K562 (cell line): ENCODE measurements around the gene ATP5MG. TPM values are rescaled to one million over a fixed set of nuclear protein-coding genes. Genes with fewer than 3 reads are reported as not detected.

Experiments used
- ATAC-seq: fragments of 200-7000 bp; cut with Tn5 transposase; 3 replicates; pipeline ENCODE4 v1.9.1; 2020; ENCODE audit warnings: moderate library complexity
- BruUV-seq: library from RNA; stranded (reverse); fragments of 400-500 nt; replicated peaks from 2 replicates; lab custom pipeline; 2021; lab: Mats Ljungman, UMichigan
- CTCF ChIA-PET: fragments of 300-600 bp; formaldehyde crosslinking; extraction: SDS; loops from one replicate; lab custom pipeline; 2021; ENCODE audit warnings: low intra/inter-chr PET ratio; lab: Yijun Ruan, JAX
- POLR2A ChIA-PET: fragments of 300-600, 350-650 bp; sonication (Branson Sonifier 250); formaldehyde crosslinking; extraction: SDS; loops from one replicate; lab custom pipeline; 2021; ENCODE audit warnings: antibody characterized with exemption, inconsistent platforms; lab: Yijun Ruan, JAX
- DNase-seq, 4 experiments: peaks; one replicate each; pipeline versions ENCODE4 v3.0.0 to v3.0.0-alpha.2; 2011 to 2018; ENCODE audit warnings: low spot score in 3 of 4, mixed read lengths in 3 of 4; ENCODE audit errors: extremely low read depth in 1 of 4
- FAIRE-seq: peaks from 2 replicates; lab custom pipeline; 2011; peaks lifted over from hg19 to GRCh38; lab: Jason Lieb, UNC
- H2AFZ ChIP-seq: 2 replicates; pipeline ENCODE4 v1.6.0; 2011; ENCODE audit warnings: low read depth, low read length, control low read depth, inconsistent platforms
- H3K27ac ChIP-seq: fragments of 200-600 bp; 3 replicates; pipeline ENCODE4 v1.8.0; 2011; ENCODE audit warnings: low read depth, mild to moderate bottlenecking, control low read depth, inconsistent platforms, low read length, moderate library complexity, mixed read lengths; ENCODE audit errors: extremely low read depth
- H3K27me3 ChIP-seq, 2 experiments: fragments of 300-600 bp in 1 of 2; 2 replicates in 1 of 2; 3 replicates in 1 of 2; pipeline versions ENCODE4 v1.6.0 to v1.8.0; 2011; ENCODE audit warnings: inconsistent platforms in 2 of 2, low read length in 2 of 2, mild to moderate bottlenecking in 1 of 2, mixed read lengths in 1 of 2, moderate library complexity in 1 of 2; ENCODE audit not compliant: control insufficient read depth in 2 of 2, insufficient read depth in 2 of 2
- H3K36me3 ChIP-seq: fragments of 300-600 bp; 3 replicates; pipeline ENCODE4 v1.8.0; 2011; ENCODE audit warnings: mild to moderate bottlenecking, low read length, inconsistent platforms; ENCODE audit not compliant: control insufficient read depth, insufficient read depth
- H3K4me1 ChIP-seq, 2 experiments: fragments of 200-600 bp in 1 of 2; replicated peaks in 1 of 2; 2 replicates in 1 of 2; 3 replicates in 1 of 2; pipeline versions ENCODE4 v1.5.1 to v1.8.0; 2011; ENCODE audit warnings: inconsistent platforms in 2 of 2, low read length in 2 of 2, mild to moderate bottlenecking in 1 of 2, mixed read lengths in 1 of 2, moderate library complexity in 1 of 2; ENCODE audit not compliant: control insufficient read depth in 2 of 2, insufficient read depth in 2 of 2
- H3K4me2 ChIP-seq: 2 replicates; pipeline ENCODE4 v1.6.1; 2011; ENCODE audit warnings: low read length, control low read depth, inconsistent platforms, mixed read lengths; ENCODE audit not compliant: insufficient read depth
- H3K4me3 ChIP-seq: fragments of 200-600 bp; sonication (generic), shearing (Covaris generic); 2 replicates; pipeline ENCODE4 v1.5.1; 2016; ENCODE audit warnings: control low read depth, inconsistent platforms
- H3K79me2 ChIP-seq: fragments of 200-600 bp; 3 replicates; pipeline ENCODE4 v1.8.0; 2011; ENCODE audit warnings: low read length, inconsistent platforms; ENCODE audit not compliant: control insufficient read depth, insufficient read depth
- H3K9ac ChIP-seq, 2 experiments: 2 replicates each; pipeline versions ENCODE4 v1.6.0 to v1.6.1; 2011; ENCODE audit warnings: low read depth in 2 of 2, low read length in 2 of 2, control low read depth in 1 of 2, inconsistent platforms in 1 of 2, mild to moderate bottlenecking in 1 of 2, mixed read lengths in 1 of 2; ENCODE audit not compliant: insufficient read depth in 1 of 2
- H3K9me1 ChIP-seq: one replicate; pipeline ENCODE4 v1.6.0; 2011; ENCODE audit warnings: inconsistent platforms, mild to moderate bottlenecking, low read length, moderate library complexity; ENCODE audit not compliant: control insufficient read depth, insufficient read depth
- H3K9me3 ChIP-seq: replicated peaks from 2 replicates; pipeline ENCODE4 v1.5.1; 2011; ENCODE audit warnings: low read depth, low read length, inconsistent platforms; ENCODE audit not compliant: control insufficient read depth, insufficient read depth
- H4K20me1 ChIP-seq: replicated peaks from 2 replicates; pipeline ENCODE4 v1.6.1; 2011; ENCODE audit warnings: low read length, inconsistent platforms, mixed read lengths; ENCODE audit not compliant: control insufficient read depth, insufficient read depth
- CBX3 ChIP-seq, 2 experiments: IDR thresholded peaks; 1 replicate in 1 of 2; 2 replicates in 1 of 2; pipeline ENCODE4 v1.6.1; 2012; ENCODE audit warnings: inconsistent platforms in 2 of 2, low read length in 2 of 2, borderline replicate concordance in 1 of 2, control low read depth in 1 of 2
- ELF4 ChIP-seq: fragments of 450-650 bp; formaldehyde crosslinking; IDR thresholded peaks from 2 replicates; pipeline ENCODE4 v1.4.0; 2022; ENCODE audit warnings: missing genetic modification characterization
- HSF4 ChIP-seq: fragments of 250-450 bp; sonication (Bioruptor Pico); IDR thresholded peaks from 2 replicates; pipeline ENCODE4 v2.1.2; 2022; ENCODE audit warnings: mild to moderate bottlenecking, moderate library complexity, borderline replicate concordance
- MEIS2 ChIP-seq: fragments of 450-650 bp; IDR thresholded peaks from 2 replicates; pipeline ENCODE4 v1.6.1; 2014; ENCODE audit warnings: mild to moderate bottlenecking; ENCODE audit not compliant: partially characterized antibody
- MTA2 ChIP-seq: fragments of 450-650 bp; IDR thresholded peaks from 2 replicates; pipeline ENCODE4 v1.6.1; 2016; ENCODE audit warnings: low read depth
- MXI1 ChIP-seq: IDR thresholded peaks from 2 replicates; pipeline ENCODE4 v1.6.1; 2011; ENCODE audit warnings: low read depth, mild to moderate bottlenecking, improper control_type of control experiment, low read length
- POLR2B ChIP-seq: fragments of 450-650 bp; IDR thresholded peaks from 2 replicates; pipeline ENCODE4 v1.6.1; 2018; ENCODE audit warnings: low read depth; ENCODE audit not compliant: partially characterized antibody
- RBM17 ChIP-seq: fragments of 200-400 bp; formaldehyde crosslinking; IDR thresholded peaks from 2 replicates; pipeline ENCODE4 v1.6.1; 2017; ENCODE audit warnings: low read depth, mild to moderate bottlenecking, low read length, borderline replicate concordance
- RNF2 ChIP-seq: sonication (generic); IDR thresholded peaks from 2 replicates; pipeline ENCODE4 v1.6.1; 2016
- ZNF583 ChIP-seq: fragments of 250-450 bp; sonication (Bioruptor Pico); IDR thresholded peaks from 2 replicates; pipeline ENCODE4 v1.4.0; 2020
- ZNF79 ChIP-seq: fragments of 250-450 bp; sonication (Bioruptor Pico); IDR thresholded peaks from 2 replicates; pipeline ENCODE4 v1.4.0; 2020; ENCODE audit warnings: low read depth, mild to moderate bottlenecking, moderate library complexity
- WGBS: fragments of 100-300 bp; shearing (Covaris generic); methylation state at CpG from one replicate; pipeline ENCODE4 v1.1.6; 2016; ENCODE audit warnings: low coverage, mixed read lengths; ENCODE audit not compliant: insufficient coverage; ENCODE audit errors: missing lambda C conversion rate; 5-methylcytosine and 5-hydroxymethylcytosine counted together
- in situ Hi-C: fragments of 300-500 bp; cut with MboI; formaldehyde crosslinking; loops from 4 replicates; pipeline ENCODE4 v1.15.0; 2018; ENCODE audit warnings: inconsistent platforms, mixed read lengths
- intact Hi-C: fragments of 100-400 bp; cut with micrococcal nuclease; formaldehyde crosslinking; loops from 2 replicates; pipeline ENCODE4 v1.14.2; 2022
- polyA plus RNA-seq, 8 experiments: library from polyadenylated mRNA; depleted of rRNA in 4 of 8; stranded (reverse) in 5 of 8; unstranded in 3 of 8; fragments of >200 nt; fragmentation: Nextera tagmentation in 2 of 8; fragmentation: Illumina TruSeq in 1 of 8; extraction: Ambion mirVana in 2 of 8; extraction: Trizol in 1 of 8; gene quantifications; 2 replicates each; pipeline versions ENCODE4 v1.2.1 to v1.2.3, GENCODE V29; 2011 to 2014; ENCODE audit warnings: inconsistent platforms in 1 of 8, missing spikeins in 1 of 8
- total RNA-seq, 7 experiments: library from RNA; depleted of rRNA in 6 of 7; stranded (reverse); fragments of >200 nt in 6 of 7; fragmentation: Illumina TruSeq in 2 of 7; extraction: Trizol in 2 of 7; gene quantifications; 2 replicates each; pipeline versions ENCODE4 v1.2.1 to v1.2.3, GENCODE V29; 2011 to 2021; ENCODE audit warnings: low replicate concordance in 1 of 7
- TF ChIP-seq, protein P1 (sequence below): IDR thresholded peaks from 2 replicates; pipeline ENCODE4 v1.6.1; 2011; ENCODE audit not compliant: insufficient read length; ENCODE audit errors: extremely low read depth
- TF ChIP-seq, protein P2 (sequence below): fragments of 150-350 bp; conservative IDR thresholded peaks from 2 replicates; pipeline ENCODE4 v1.6.1; 2014; ENCODE audit warnings: low read length

Gene ATP5MG
- total and polyA plus RNA-seq, 9 of the 15 experiments (the other 6 are each of a cell fraction or from before 2014, with no cell fraction given): 301 to 2,138 (median 434) TPM

- no peak for ATAC-seq
- Histone ChIP-seq H3K4me3 (no peak overlapping the region), H3K9ac (no peak overlapping the region), H3K79me2 (peaks cover 19% of the 10 kb centered on the region; the same call in 2 of the 3 replicates), H3K4me2 (no peak overlapping the region), H3K27me3 (no peaks in the 10 kb centered on the region), H3K36me3 (peaks cover 67% of the 10 kb centered on the region), H3K9me3 (no peaks in the 10 kb centered on the region), H4K20me1 (no peaks in the 10 kb centered on the region), H3K9me1 (no peaks in the 10 kb centered on the region)
- peak; percentile 46 for FAIRE-seq
- intact Hi-C loops (no loop called here), in situ Hi-C loops (no loop called here)
- no peak for DNase-seq
- ChIA-PET POLR2A (no interaction called here), CTCF (no interaction called here)
- 89% methylated on average over 1 of the region's 1 CpG for WGBS
- no TSS peak for BruUV-seq
- no peak for TF ChIP-seq MXI1
- TF ChIP-seq ZNF583: no peak
- TF ChIP-seq, all 486 proteins: peak for 0
- no peak overlapping the region for H3K27ac ChIP-seq
- H2AFZ ChIP-seq: no peak overlapping the region
- no peaks in the 10 kb centered on the region for H3K4me1 ChIP-seq
Measured at GRCh38 chr11:118366287-118366686, 35.1 kb upstream of the ATP5MG start.

GRCh38 chr11:118370774-118371173 lies 30.6 kb upstream of the ATP5MG start:
- H3K9me3 ChIP-seq: no peaks in the 10 kb centered on the region
- in situ Hi-C loops: no loop called here
- H3K79me2 ChIP-seq: no peaks in the 10 kb centered on the region
- no peaks in the 10 kb centered on the region for H3K9me1 ChIP-seq
- no peak overlapping the region for H3K27ac ChIP-seq
- CTCF ChIA-PET: no interaction called here
- no peak overlapping the region for H3K4me2 ChIP-seq
- no peak overlapping the region for H3K9ac ChIP-seq
- intact Hi-C loops: no loop called here
- ATAC-seq: peak; percentile 84
- no TSS peak for BruUV-seq
- no peak overlapping the region for H2AFZ ChIP-seq
- TF ChIP-seq RNF2 (no peak), HSF4 (no peak), RBM17 (no peak), MTA2 (no peak), ZNF79 (CRISPR knock-in tag) (no peak), POLR2B (no peak), ELF4 (CRISPR knock-in tag) (no peak), MEIS2 (no peak), CBX3 (IDR thresholded peaks at IDR 0.05; ENCODE audit: borderline replicate concordance in 1 of 2, low read length in 2 of 2) (no peak)
- TF ChIP-seq, protein P1, sequence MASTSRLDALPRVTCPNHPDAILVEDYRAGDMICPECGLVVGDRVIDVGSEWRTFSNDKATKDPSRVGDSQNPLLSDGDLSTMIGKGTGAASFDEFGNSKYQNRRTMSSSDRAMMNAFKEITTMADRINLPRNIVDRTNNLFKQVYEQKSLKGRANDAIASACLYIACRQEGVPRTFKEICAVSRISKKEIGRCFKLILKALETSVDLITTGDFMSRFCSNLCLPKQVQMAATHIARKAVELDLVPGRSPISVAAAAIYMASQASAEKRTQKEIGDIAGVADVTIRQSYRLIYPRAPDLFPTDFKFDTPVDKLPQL: no peak
- TF ChIP-seq, protein P2, sequence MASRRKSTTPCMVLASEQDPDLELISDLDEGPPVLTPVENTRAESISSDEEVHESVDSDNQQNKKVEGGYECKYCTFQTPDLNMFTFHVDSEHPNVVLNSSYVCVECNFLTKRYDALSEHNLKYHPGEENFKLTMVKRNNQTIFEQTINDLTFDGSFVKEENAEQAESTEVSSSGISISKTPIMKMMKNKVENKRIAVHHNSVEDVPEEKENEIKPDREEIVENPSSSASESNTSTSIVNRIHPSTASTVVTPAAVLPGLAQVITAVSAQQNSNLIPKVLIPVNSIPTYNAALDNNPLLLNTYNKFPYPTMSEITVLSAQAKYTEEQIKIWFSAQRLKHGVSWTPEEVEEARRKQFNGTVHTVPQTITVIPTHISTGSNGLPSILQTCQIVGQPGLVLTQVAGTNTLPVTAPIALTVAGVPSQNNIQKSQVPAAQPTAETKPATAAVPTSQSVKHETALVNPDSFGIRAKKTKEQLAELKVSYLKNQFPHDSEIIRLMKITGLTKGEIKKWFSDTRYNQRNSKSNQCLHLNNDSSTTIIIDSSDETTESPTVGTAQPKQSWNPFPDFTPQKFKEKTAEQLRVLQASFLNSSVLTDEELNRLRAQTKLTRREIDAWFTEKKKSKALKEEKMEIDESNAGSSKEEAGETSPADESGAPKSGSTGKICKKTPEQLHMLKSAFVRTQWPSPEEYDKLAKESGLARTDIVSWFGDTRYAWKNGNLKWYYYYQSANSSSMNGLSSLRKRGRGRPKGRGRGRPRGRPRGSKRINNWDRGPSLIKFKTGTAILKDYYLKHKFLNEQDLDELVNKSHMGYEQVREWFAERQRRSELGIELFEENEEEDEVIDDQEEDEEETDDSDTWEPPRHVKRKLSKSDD: no peak
- TF ChIP-seq, all 486 proteins: peak for 0
- Histone ChIP-seq H3K4me3 (no peak overlapping the region), H3K36me3 (peaks cover 76% of the 10 kb centered on the region), H4K20me1 (no peaks in the 10 kb centered on the region), H3K4me1 (peaks cover 0 to 6% of the 10 kb centered on the region in 2 experiments; a peak in 2 of 5 replicates), H3K27me3 (no peaks in the 10 kb centered on the region)
- no peak for FAIRE-seq
- POLR2A ChIA-PET: interaction anchor here (1.1 kb wide), 1 partner anchor 10 kb away, joined by 5 read pairs; no protein-coding TSS in a partner anchor
- peak in 2 of 4 experiments; percentile 13 to 26 for DNase-seq
- WGBS: 75% methylated on average over 4 of the region's 4 CpGs
